NCI-H2171 (cell line): Measurements from ENCODE around the gene CASKIN1.
"Not testable (repeated sequence)": the region's sequence is repeated elsewhere in the genome, so short reads cannot be mapped to it uniquely, and the experiment has no call there.

Experiments
- DNase-seq: peaks from one replicate; lab custom pipeline; 2025; lab: John Stamatoyannopoulos, UW

Gene CASKIN1, protein sequence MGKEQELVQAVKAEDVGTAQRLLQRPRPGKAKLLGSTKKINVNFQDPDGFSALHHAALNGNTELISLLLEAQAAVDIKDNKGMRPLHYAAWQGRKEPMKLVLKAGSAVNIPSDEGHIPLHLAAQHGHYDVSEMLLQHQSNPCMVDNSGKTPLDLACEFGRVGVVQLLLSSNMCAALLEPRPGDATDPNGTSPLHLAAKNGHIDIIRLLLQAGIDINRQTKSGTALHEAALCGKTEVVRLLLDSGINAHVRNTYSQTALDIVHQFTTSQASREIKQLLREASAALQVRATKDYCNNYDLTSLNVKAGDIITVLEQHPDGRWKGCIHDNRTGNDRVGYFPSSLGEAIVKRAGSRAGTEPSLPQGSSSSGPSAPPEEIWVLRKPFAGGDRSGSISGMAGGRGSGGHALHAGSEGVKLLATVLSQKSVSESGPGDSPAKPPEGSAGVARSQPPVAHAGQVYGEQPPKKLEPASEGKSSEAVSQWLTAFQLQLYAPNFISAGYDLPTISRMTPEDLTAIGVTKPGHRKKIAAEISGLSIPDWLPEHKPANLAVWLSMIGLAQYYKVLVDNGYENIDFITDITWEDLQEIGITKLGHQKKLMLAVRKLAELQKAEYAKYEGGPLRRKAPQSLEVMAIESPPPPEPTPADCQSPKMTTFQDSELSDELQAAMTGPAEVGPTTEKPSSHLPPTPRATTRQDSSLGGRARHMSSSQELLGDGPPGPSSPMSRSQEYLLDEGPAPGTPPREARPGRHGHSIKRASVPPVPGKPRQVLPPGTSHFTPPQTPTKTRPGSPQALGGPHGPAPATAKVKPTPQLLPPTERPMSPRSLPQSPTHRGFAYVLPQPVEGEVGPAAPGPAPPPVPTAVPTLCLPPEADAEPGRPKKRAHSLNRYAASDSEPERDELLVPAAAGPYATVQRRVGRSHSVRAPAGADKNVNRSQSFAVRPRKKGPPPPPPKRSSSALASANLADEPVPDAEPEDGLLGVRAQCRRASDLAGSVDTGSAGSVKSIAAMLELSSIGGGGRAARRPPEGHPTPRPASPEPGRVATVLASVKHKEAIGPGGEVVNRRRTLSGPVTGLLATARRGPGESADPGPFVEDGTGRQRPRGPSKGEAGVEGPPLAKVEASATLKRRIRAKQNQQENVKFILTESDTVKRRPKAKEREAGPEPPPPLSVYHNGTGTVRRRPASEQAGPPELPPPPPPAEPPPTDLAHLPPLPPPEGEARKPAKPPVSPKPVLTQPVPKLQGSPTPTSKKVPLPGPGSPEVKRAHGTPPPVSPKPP (N-terminal part only)

GRCh38 chr16:2196162-2196980 is at the start of gene CASKIN1:
Gene CASKIN1 (minus strand): TSS chr16:2196605. CDS start chr16:2196432, 173 bp downstream.
- DNase-seq = no peak

DNA sequence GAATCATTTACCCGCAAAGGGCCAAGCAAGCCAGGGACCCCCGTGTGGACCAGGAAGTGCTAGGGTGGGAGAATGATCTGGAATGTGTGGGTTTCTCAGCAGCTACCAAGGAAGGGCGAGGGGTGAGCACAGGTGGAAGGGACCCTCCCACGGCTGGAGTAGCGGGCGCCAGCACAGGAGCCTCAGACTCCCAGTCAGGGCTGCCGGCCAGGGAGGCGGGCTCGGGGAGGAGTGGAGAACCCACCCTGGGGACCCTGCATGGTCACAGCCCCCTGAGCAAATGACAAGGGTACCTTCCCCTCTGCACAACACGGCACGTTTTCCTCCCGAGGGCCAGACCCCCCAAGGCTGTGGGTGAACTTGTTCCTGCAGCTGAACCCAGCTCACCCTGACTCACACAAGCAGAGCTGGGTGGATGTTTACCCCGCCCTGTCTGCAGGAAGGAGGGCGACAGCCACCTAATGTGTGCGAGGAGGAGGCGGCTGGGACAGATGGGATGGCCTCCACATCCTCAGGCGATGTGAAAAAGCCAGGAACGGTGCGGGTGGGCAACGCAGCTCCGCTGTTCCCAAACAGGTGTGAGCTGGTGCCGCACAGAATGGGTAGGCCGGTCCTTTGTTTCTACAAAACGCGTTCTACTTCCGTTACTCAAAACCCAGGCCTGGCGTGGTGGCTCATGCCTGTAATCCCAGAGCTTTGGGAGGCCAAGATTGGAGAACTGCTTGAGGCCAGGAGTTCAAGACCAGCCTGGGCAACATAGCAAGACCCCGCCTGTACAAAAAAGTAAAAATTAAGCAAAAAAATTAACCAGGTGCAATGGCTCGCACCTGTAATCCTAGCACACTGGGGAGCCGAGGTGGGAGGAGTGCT is 48.8 kb upstream of the CASKIN1 start:
- DNase-seq = no peak

- DNase-seq = no peak
These were observed 47.9 kb upstream of the CASKIN1 start for GRCh38 chr16:2244301-2244700.

DNA sequence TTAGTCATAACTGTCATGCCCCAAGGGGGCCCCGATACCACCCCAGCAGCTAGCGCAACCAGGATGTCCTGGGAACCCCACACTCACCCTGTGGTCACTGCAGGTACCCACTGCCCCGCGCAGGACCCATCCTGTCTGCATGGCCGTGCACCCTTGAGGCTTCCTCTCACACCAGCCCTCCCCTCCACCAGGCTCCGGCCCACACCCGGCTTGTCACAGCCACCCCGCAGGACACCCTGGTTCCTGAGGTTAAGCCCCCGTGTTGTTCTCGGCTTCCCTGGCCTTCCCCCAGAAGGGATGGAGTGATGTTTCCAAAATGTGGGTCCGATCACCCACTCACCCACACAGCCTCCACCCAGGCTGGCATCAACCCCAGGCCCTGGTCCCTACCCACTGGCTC is 47.4 kb upstream of the CASKIN1 start:
- DNase-seq = no peak

DNA sequence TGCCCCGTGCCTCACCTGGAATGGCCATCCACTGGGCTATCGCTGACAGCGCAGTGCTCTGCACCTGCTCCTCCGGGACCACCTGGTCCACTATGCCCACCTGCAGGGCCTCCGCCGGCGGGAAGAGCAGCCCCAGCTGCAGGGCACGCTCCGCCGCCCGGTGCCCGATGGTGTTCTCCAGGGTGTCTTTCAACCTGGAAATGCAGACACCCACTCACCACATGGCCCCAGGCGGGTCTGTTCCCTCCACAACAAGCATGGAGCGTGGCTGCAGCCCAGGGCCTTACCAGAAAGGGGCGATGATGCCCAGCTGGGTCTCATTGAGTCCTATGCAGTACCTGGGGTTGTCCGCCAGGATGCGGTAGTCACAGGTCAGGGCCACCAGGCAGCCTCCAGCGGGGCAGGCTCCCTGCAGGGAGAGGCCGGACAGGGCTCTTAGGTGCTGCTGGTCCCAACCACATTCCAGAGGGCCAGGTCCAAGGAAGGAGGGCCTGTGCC is 46.7 kb upstream of the CASKIN1 start:
- DNase-seq = no peak

DNA sequence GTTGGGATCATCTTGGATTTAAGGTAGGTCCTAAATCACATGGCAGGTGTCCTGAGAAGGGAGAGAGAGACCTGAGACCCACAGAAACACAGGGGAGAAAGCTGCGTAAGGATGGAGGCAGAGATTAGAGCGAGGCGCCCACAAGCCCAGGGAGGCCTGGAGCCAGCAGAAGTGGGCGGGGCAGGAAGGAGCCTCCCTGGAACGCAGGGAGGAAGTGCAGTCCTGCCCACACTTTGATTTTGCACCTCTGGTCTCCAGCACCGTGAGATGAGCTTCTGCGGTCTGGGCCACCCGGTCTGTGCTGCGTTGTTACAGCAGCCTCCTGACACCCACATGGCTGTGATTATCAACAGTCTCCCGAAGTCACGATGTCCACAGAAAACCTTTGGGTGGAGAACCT is 46.2 kb upstream of the CASKIN1 start:
- DNase-seq = no peak

- DNase-seq = not testable (repeated sequence)
These were observed 43.9 kb upstream of the CASKIN1 start for GRCh38 chr16:2240331-2240730.

DNA sequence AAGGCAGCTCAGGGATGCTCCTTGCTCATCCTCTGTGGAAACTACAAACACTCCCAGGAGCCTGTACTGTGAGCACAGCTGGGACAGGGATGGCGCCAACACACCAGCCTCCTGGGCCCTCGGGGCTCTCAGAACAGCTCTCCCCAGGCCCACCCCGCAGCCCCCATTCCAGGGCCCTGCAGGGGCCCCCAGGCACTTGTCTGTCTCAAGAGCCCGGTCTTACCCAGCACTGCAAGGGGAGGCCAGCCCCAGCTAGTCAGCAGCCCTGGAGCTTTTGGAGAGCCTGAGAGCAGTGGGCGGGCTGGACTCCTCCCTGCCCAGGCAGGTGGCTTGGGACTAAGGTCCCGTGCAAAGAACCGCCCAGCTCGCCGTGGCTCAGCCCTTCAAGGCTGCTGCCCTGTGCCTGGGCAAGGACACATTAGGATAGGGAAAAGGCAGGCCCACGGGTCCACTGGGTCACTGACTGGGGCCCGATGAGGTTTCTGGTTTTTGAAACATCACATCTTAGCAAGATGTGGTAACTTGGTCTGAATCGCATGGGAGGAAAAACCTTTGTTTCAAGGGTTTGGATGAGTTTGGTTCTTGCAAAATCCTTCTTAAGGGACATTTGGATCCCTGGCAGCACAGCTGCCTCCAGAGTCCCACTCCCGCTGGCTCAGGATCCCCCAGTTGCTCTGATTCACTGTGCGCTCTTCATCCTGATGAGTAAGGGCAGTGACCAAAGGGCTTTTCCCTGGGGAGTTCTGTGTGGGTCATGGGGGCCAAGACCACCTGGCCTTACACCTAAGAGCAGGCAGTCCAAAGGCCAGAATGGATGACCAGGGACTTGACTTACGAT is 42.7 kb upstream of the CASKIN1 start:
- DNase-seq = no peak

GRCh38 chr16:2238150-2238837 is 41.9 kb upstream of the CASKIN1 start:
- no peak for DNase-seq

GRCh38 chr16:2237493-2238149 is 41.2 kb upstream of the CASKIN1 start:
- DNase-seq = no peak

DNA sequence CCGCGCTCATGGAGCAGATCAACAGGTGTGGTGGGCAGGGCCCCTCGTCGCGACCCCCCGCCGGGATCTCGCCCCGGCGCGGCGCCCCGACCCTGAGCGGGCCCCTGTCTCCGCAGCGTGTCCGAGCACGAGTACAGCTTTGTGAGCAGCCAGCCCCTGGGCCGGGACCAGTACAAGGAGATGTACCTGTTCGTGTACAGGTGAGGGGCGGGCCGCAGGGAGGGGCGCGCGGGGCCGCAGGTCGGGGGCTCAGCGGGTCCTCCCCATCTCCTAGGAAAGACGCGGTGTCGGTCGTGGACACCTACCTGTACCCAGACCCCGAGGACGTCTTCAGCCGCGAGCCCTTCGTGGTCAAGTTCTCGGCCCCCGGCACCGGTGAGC is 40.7 kb upstream of the CASKIN1 start:
- no peak for DNase-seq

- DNase-seq = no peak
These were observed 40.1 kb upstream of the CASKIN1 start, which contains the start of gene DNASE1L2 for GRCh38 chr16:2236337-2237101. Gene DNASE1L2 (plus strand): TSS chr16:2236444. CDS start chr16:2236817, 373 bp downstream.

DNA sequence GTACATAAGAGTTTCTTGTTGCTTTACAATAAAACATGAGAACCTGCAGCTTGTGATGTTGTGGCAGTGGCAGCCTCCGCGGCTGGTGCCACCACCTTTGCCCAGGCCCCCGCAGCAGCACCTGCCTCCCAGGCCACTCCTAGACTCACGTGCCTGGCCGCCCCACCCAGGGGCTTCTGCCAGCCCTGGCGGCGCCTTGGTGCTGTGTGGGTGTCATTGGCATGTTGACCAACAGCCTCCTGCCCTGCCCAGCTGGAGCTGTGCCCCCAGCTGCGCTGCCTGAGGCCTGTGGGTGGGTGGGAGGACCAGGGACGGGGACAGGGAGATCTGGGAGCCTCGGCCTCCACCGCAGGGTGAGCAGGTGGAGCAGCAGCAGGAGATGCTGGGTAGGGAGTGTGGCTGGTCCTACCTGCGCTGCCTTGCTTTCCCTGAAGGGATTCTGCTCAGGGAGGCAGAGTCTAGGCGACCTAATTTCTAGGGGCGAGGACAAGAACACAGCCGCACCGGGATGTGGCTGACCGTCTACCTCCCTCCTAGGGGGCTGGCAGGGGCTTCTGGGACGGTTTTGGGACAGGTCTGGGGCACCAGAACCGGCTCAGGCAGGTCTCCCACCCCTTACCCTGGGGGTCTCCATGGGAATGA is 39.4 kb upstream of the CASKIN1 start:
- no peak for DNase-seq

DNA sequence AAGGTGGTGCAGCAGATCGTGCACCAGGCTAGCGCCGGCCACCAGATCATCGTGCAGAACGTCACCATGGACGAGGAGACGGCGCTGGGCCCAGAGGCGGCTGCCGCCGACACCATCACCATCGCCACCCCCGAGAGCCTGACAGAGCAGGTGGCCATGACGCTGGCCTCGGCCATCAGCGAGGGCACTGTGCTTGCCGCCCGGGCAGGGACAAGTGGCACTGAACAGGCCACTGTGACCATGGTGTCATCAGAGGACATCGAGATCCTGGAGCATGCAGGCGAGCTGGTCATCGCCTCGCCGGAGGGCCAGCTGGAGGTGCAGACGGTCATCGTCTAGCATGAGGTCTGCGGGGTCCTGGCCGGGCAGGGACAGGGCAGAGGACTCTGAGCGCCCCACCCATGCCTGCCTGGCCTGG is 38.8 kb upstream of the CASKIN1 start:
- no peak for DNase-seq

GRCh38 chr16:2234813-2235170 is 38.4 kb upstream of the CASKIN1 start:
- DNase-seq = no peak

- DNase-seq = no peak
These were observed 37.7 kb upstream of the CASKIN1 start for GRCh38 chr16:2233872-2234812.
